ENCODE data around the gene HSP90AB1. TPM values are rescaled to one million over a fixed set of nuclear protein-coding genes. Genes with fewer than 3 reads are reported as not detected.

HSP90AB1 gene
- total and polyA plus RNA-seq, 2 of the 8 experiments (the other 6 are each of a cell fraction or from before 2014, with no cell fraction given) = 1,564 to 2,297 TPM

GRCh38 chr6:44224965-44225305, 22.0 kb upstream of the HSP90AB1 start:
- FAIRE-seq (no peak), DNase-seq (ENCODE audit: low read depth in 1 of 2, low spot score in 2 of 2) (no peak)
- H2BK120ac ChIP-seq (replicated peaks; ENCODE audit: low read depth, low read length) = no peak overlapping the region
- H2BK15ac ChIP-seq (ENCODE audit: low read length) = no peak overlapping the region
- H2BK5ac ChIP-seq (ENCODE audit: low read depth, low read length) = no peak overlapping the region
- no peaks in the 10 kb centered on the region for H3K27me3 ChIP-seq (replicated peaks in 1 of 4; ENCODE audit: control insufficient read depth in 3 of 4, extremely low read depth in 1 of 4, insufficient read depth in 3 of 4, low read length in 3 of 4)
- H3K27ac ChIP-seq (ENCODE audit: low read depth, low read length) = no peak overlapping the region
- ChIA-PET CTCF (ENCODE audit: partially characterized antibody) (interaction anchor here (0.7 to 19.4 kb wide), 22 partner anchors 9 to 129 kb away, joined by 3 to 287 read pairs (median 8); partner anchors contain the start of genes HSP90AB1, MYMX, SLC35B2 and TMEM151B), POLR2A (ENCODE audit: partially characterized antibody) (interaction anchor here (0.9 to 21.0 kb wide), 14 partner anchors 11 to 100 kb away, joined by 3 to 477 read pairs (median 13); partner anchors contain the start of genes AARS2, HSP90AB1 and SLC35B2)
- 89% methylated on average over 4 of the region's 4 CpGs; no CpG with 5 or more reads in 1 of the 2 experiments for WGBS, 2 experiments (ENCODE audit: extremely low coverage in 1 of 2, insufficient coverage in 1 of 2, insufficient read length in 1 of 2, insufficient replicate concordance in 2 of 2, low coverage in 1 of 2, low lambda C conversion rate in 2 of 2, missing lambda C conversion rate in 1 of 2)
- H2BK12ac ChIP-seq (ENCODE audit: low read depth, low read length) = 0 out of 2 replicates have a peak overlapping the region, but pooled peaks have one; percentile 68
- H3K56ac ChIP-seq (replicated peaks; ENCODE audit: insufficient read length, low read depth, low read length) = no peak overlapping the region
- H4K20me1 ChIP-seq (replicated peaks in 1 of 2; ENCODE audit: control insufficient read depth in 1 of 2, insufficient read depth in 2 of 2, low read length in 2 of 2) = peaks cover 30 to 41% of the 10 kb centered on the region in 2 experiments
- H3K4me3 ChIP-seq (ENCODE audit: extremely low read depth in 1 of 4, insufficient read depth in 2 of 4, low read depth in 3 of 4, low read length in 4 of 4) = peak overlapping the region; percentile 65 to 90 (median 78)
- peaks cover 16% of the 10 kb centered on the region for H3K23me2 ChIP-seq (ENCODE audit: low read depth, low read length)
- H4K8ac ChIP-seq (ENCODE audit: extremely low read depth, insufficient read depth, low read length) = no peak overlapping the region
- H3K9me3 ChIP-seq (ENCODE audit: insufficient read depth in 2 of 2, low read depth in 1 of 2, low read length in 1 of 2) = no peaks in the 10 kb centered on the region
- no peak overlapping the region for H3K14ac ChIP-seq (ENCODE audit: insufficient read length)
- no peak for TF ChIP-seq ZNF274 (IDR thresholded peaks at IDR 0.05; ENCODE audit: borderline replicate concordance, extremely low read depth, low read length)
- TF ChIP-seq TBP (IDR thresholded peaks at IDR 0.05; ENCODE audit: low read depth, low read length) = no peak
- H2AK5ac ChIP-seq (ENCODE audit: low read depth, low read length) = no peak overlapping the region
- peaks cover 8 to 19% (median 13%) of the 10 kb centered on the region in 4 experiments; a peak in 6 of 8 replicates for H3K36me3 ChIP-seq (ENCODE audit: control insufficient read depth in 2 of 4, insufficient read depth in 4 of 4, low read length in 3 of 4)
- peaks cover 25% of the 10 kb centered on the region for H3K79me1 ChIP-seq (ENCODE audit: low read depth, low read length)
- peak overlapping the region in 1 of 4 experiments; percentile 4; a peak in 1 of 7 replicates for H3K9ac ChIP-seq (replicated peaks in 1 of 4; ENCODE audit: extremely low read depth in 1 of 4, low read depth in 3 of 4, low read length in 3 of 4)
- peaks cover 10 to 48% of the 10 kb centered on the region in 2 experiments; a peak in 3 of 4 replicates for H3K79me2 ChIP-seq (ENCODE audit: control insufficient read depth in 1 of 2, insufficient read depth in 2 of 2, low read length in 2 of 2)
- H4K91ac ChIP-seq (replicated peaks; ENCODE audit: insufficient read length, low read length) = no peak overlapping the region
- H3K4me1 ChIP-seq (replicated peaks in 1 of 4; ENCODE audit: control insufficient read depth in 3 of 4, insufficient read depth in 4 of 4, low read length in 3 of 4) = peaks cover 15 to 46% (median 35%) of the 10 kb centered on the region in 4 experiments
- H3K4me2 ChIP-seq (ENCODE audit: insufficient read depth in 1 of 2, low read depth in 2 of 2, low read length in 2 of 2) = peak overlapping the region; percentile 94 to 95
- no peak overlapping the region for H3K23ac ChIP-seq (ENCODE audit: insufficient read length)
- H2AFZ ChIP-seq (ENCODE audit: low read length) = no peak overlapping the region
- no peak overlapping the region for H3K4ac ChIP-seq (replicated peaks; ENCODE audit: insufficient read length, low read depth, low read length)
- no peak overlapping the region; the same call in 1 of the 2 replicates for H3K18ac ChIP-seq (ENCODE audit: extremely low read depth, low read length)
- H2BK20ac ChIP-seq (ENCODE audit: low read length) = no peak overlapping the region
- H4K5ac ChIP-seq (ENCODE audit: insufficient read length, low read depth, low read length) = no peak overlapping the region
